Adrenal gland (tissue), 5 donors: ENCODE data around the gene BRD2.

Experiments
- CTCF ChIP-seq, 6 experiments: fragments of 450-650 bp in 4 of 6; fragments of 200-600 bp in 2 of 6; sonication (generic) in 1 of 6; IDR thresholded peaks; 1 replicate in 5 of 6; 2 replicates in 1 of 6; pipeline versions ENCODE4 v1.5.1 to v1.8.0; 2016 to 2021; ENCODE audit warnings: antibody characterized with exemption in 6 of 6, mild to moderate bottlenecking in 2 of 6, moderate library complexity in 1 of 6
- POLR2A ChIP-seq, 2 donors: fragments of 450-650 bp; IDR thresholded peaks; one replicate each; pipeline ENCODE4 v1.6.1; 2017; ENCODE audit warnings: antibody characterized with exemption in 2 of 2, mild to moderate bottlenecking in 2 of 2, moderate library complexity in 1 of 2
- donor health status: DM: no; HTN: no; CAD: no.

DNA sequence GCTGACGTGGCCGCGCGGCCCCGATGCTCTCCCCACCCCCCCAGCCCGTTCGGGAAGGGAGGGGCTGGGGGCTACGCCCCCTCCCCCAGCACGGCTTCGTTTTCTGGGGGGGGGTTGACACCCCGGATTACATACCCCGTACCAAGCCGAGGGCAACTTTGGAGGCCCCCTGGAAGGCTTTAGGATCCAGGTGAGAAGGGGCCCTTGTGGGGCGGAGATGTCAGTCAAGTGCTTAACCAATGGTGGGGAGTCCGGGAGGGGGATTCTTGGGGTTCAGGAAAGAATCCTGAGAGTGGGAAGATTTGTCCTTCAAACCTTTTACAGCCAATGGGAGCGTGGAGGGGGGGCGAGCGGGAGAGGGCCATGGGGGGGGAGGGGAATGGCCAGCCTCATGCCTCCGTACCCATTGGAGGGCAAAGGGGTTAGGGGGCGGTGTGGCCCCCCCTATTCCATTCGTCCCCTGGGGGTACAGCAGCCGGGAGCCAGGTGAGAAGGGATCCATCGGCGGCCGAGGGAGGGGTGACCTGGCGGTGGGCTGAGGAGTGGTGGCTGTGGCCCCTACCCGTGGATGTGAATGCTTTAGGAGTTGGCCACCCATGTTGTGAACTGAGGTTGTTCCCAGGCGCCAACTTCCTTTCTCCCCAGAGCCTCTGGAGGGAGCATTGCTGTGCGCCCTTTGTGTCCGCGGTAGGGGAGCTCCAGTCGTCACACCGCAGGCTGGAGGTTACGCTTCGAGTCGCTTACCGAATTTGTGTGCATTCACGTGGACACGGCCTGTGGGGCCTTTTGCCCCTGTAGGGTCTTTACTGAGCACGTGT is 682 bp downstream of the BRD2 start:
- no peak for TF ChIP-seq POLR2A (IDR thresholded peaks at IDR 0.05)
- TF ChIP-seq CTCF (IDR thresholded peaks at IDR 0.05) = peak in 1 of 6 experiments; percentile 16
